Left cardiac atrium (tissue), 4 donors: ENCODE measurements around the gene CAMK1. TPM values are rescaled to one million over a fixed set of nuclear protein-coding genes. Genes with fewer than 3 reads are reported as not detected.

Experiments
- ATAC-seq, 2 donors: fragments of 200-7000 bp; cut with Tn5 transposase; one replicate each; pipeline ENCODE4 v1.9.1; 2020; ENCODE audit warnings: mild to moderate bottlenecking in 2 of 2, moderate library complexity in 2 of 2
- DNase-seq: peaks from one replicate; pipeline ENCODE4 v3.0.0-alpha.2; 2020
- intact Hi-C, 2 donors: fragments of 100-400 bp; cut with DNase I; formaldehyde crosslinking; loops; one replicate each; pipeline versions ENCODE4 v1.14.1 to v1.15.1; 2022 to 2023
- total RNA-seq, 2 donors: library from RNA; stranded (reverse); fragmentation: NEBNext Ultra II Directional; extraction: Animal tissue kit (Norgen Biotek cat#: 25700); gene quantifications; one replicate each; pipeline ENCODE4 v1.2.1, GENCODE V29; 2021
- donor health status: DM: no; HTN: yes; CAD: no.
- donor health status: DM: no; HTN: yes; CAD: no; lungs with severe emphysema.
- donor health status: DM: yes; HTN: yes; CAD: no.
- donor health status: Dilated cardiomyopathy.

Gene CAMK1
- total RNA-seq, 2 donors from 2014 or later: 24.2 to 27.4 TPM

- ATAC-seq (no peak), DNase-seq (no peak)
- intact Hi-C loops: no loop called here
Observed at GRCh38 chr3:9725775-9726515, 43.8 kb downstream of the CAMK1 start.

GRCh38 chr3:9721700-9722060 is 48.1 kb downstream of the CAMK1 start:
- intact Hi-C loops: no loop called here
- ATAC-seq: no peak
- no peak for DNase-seq

GRCh38 chr3:9721015-9721699 is 48.6 kb downstream of the CAMK1 start:
- intact Hi-C loops: no loop called here
- no peak for ATAC-seq
- DNase-seq: no peak

GRCh38 chr3:9718118-9718517 is 51.6 kb downstream of the CAMK1 start:
- intact Hi-C loops: no loop called here
- no peak for ATAC-seq
- DNase-seq: no peak

GRCh38 chr3:9717563-9717962 is 52.2 kb downstream of the CAMK1 start:
- intact Hi-C loops: no loop called here
- no peak for ATAC-seq
- no peak for DNase-seq

GRCh38 chr3:9716801-9717555 is 52.8 kb downstream of the CAMK1 start:
- DNase-seq (no peak), ATAC-seq (no peak)
- intact Hi-C loops: no loop called here

GRCh38 chr3:9715764-9716437 is 53.8 kb downstream of the CAMK1 start:
- peak; percentile 95 to 98 for ATAC-seq
- peak; percentile 78 for DNase-seq
- intact Hi-C loops: no loop called here

GRCh38 chr3:9715136-9715535 is 54.6 kb downstream of the CAMK1 start:
- ATAC-seq: peak in 1 of 2 donors; percentile 10
- no peak for DNase-seq
- intact Hi-C loops: no loop called here

- no peak for ATAC-seq
- no peak for DNase-seq
- intact Hi-C loops: no loop called here
Observed at GRCh38 chr3:9713142-9713541, 56.6 kb downstream of the CAMK1 start.

GRCh38 chr3:9712415-9712814 is 57.3 kb downstream of the CAMK1 start:
- DNase-seq (no peak), ATAC-seq (no peak)
- intact Hi-C loops: no loop called here

- intact Hi-C loops: no loop called here
- no peak for ATAC-seq
Observed at GRCh38 chr3:9710174-9710739, 59.5 kb downstream of the CAMK1 start.

More at GRCh38 chr3:9710174-9710739, 59.5 kb downstream of the CAMK1 start:
- no peak for DNase-seq

Other genes with a start within 250 kb of the CAMK1 start
- not detected for gene LHFPL4, start 216.1 kb downstream of the CAMK1 start, total RNA-seq
- 10 to 100 TPM; 32.0 to 47.1 TPM for gene MTMR14, start 120.4 kb downstream of the CAMK1 start, total RNA-seq
- gene CPNE9, start 66.1 kb downstream of the CAMK1 start, total RNA-seq: under 1 TPM in 1 of 2 donors, not detected in 1; 0.10 TPM
- gene BRPF1, start 38.2 kb downstream of the CAMK1 start, total RNA-seq: 10 to 100 TPM; 10.2 to 14.6 TPM
- gene OGG1, start 20.0 kb downstream of the CAMK1 start, total RNA-seq: 10 to 100 TPM; 11.8 to 12.6 TPM
- 10 to 100 TPM; 42.0 to 42.7 TPM for gene TADA3, start 22.5 kb upstream of the CAMK1 start, total RNA-seq
- gene ARPC4, start 23.1 kb upstream of the CAMK1 start, total RNA-seq: 10 to 100 TPM; 80.8 to 96.2 TPM
- gene TTLL3, start 40.3 kb upstream of the CAMK1 start, total RNA-seq: 10 to 100 TPM; 15.4 to 20.4 TPM
- gene RPUSD3, start 74.1 kb upstream of the CAMK1 start, total RNA-seq: 10 to 100 TPM; 26.2 to 36.3 TPM
- gene CIDEC, start 110.3 kb upstream of the CAMK1 start, total RNA-seq: 100 to 1,000 TPM in 1 of 2 donors, 10 to 100 TPM in 1; 63.3 to 127 TPM
- 10 to 100 TPM; 20.7 to 25.6 TPM for gene JAGN1, start 120.7 kb upstream of the CAMK1 start, total RNA-seq
- gene IL17RE, start 132.9 kb upstream of the CAMK1 start, total RNA-seq: 1 to 10 TPM; 1.8 to 2.2 TPM
- 10 to 100 TPM; 33.2 to 34.6 TPM for gene IL17RC, start 147.2 kb upstream of the CAMK1 start, total RNA-seq
- 10 to 100 TPM; 47.4 to 59.8 TPM for gene CRELD1, start 163.9 kb upstream of the CAMK1 start, total RNA-seq
- 1 to 10 TPM in 1 of 2 donors, under 1 TPM in 1; 0.97 to 1.4 TPM for gene PRRT3, start 182.5 kb upstream of the CAMK1 start, total RNA-seq
- 10 to 100 TPM; 80.0 to 86.7 TPM for gene EMC3, start 216.9 kb upstream of the CAMK1 start, total RNA-seq